Endothelial cell of umbilical vein (primary cell): ENCODE measurements around the gene CDCP1. TPM values are rescaled to one million over a fixed set of nuclear protein-coding genes. Genes with fewer than 3 reads are reported as not detected.

Source experiments
- BruUV-seq: library from RNA; stranded (reverse); fragments of 400-500 nt; replicated peaks from 2 replicates; lab custom pipeline; 2021; lab: Mats Ljungman, UMichigan
- CTCF ChIA-PET: fragments of 300-600, 350-600 bp; sonication (Branson Sonifier 250); formaldehyde crosslinking; loops from one replicate; lab custom pipeline; 2021; ENCODE audit warnings: antibody characterized with exemption, inconsistent platforms; lab: Charles Lee
- POLR2A ChIA-PET: fragments of 300-600, 350-600 bp; sonication (Branson Sonifier 250); formaldehyde crosslinking; loops from one replicate; lab custom pipeline; 2021; ENCODE audit warnings: antibody characterized with exemption, inconsistent platforms; lab: Charles Lee
- DNase-seq: peaks from one replicate; pipeline ENCODE4 v3.0.0-alpha.2; 2011; ENCODE audit warnings: low read depth, low spot score
- FAIRE-seq: peaks from 2 replicates; lab custom pipeline; 2011; peaks lifted over from hg19 to GRCh38; lab: Jason Lieb, UNC
- H2AFZ ChIP-seq: 2 replicates; pipeline ENCODE4 v1.6.0; 2012; ENCODE audit warnings: low read depth, low read length, control low read depth, inconsistent platforms
- H3K27ac ChIP-seq: 2 replicates; pipeline ENCODE4 v1.5.1; 2011; ENCODE audit warnings: low read depth, mild to moderate bottlenecking, control low read depth, low read length, moderate library complexity; ENCODE audit not compliant: insufficient read depth
- H3K27me3 ChIP-seq, 2 experiments: 2 replicates each; pipeline versions ENCODE4 v1.6.0 to v1.6.1; 2011; ENCODE audit warnings: low read length in 2 of 2, mixed read lengths in 1 of 2; ENCODE audit not compliant: control insufficient read depth in 2 of 2, insufficient read depth in 2 of 2
- H3K36me3 ChIP-seq, 2 experiments: 2 replicates in 1 of 2; 3 replicates in 1 of 2; pipeline ENCODE4 v1.5.1; 2011; ENCODE audit warnings: low read length in 2 of 2, mild to moderate bottlenecking in 1 of 2, moderate library complexity in 1 of 2; ENCODE audit not compliant: control insufficient read depth in 2 of 2, insufficient read depth in 2 of 2; ENCODE audit errors: extremely low read depth in 1 of 2
- H3K4me1 ChIP-seq: 3 replicates; pipeline ENCODE4 v1.5.1; 2011; ENCODE audit warnings: mild to moderate bottlenecking, low read length; ENCODE audit not compliant: control insufficient read depth, insufficient read depth; ENCODE audit errors: extremely low read depth
- H3K4me2 ChIP-seq: 2 replicates; pipeline ENCODE4 v1.6.1; 2011; ENCODE audit warnings: low read length, control low read depth, mixed read lengths; ENCODE audit not compliant: insufficient read depth
- H3K4me3 ChIP-seq, 3 experiments: fragments of 200-600 bp in 1 of 3; sonication (generic), shearing (Covaris generic) in 1 of 3; replicated peaks in 1 of 3; 2 replicates each; pipeline ENCODE4 v1.5.1; 2011 to 2016; ENCODE audit warnings: control low read depth in 3 of 3, low read length in 3 of 3, mild to moderate bottlenecking in 2 of 3, inconsistent platforms in 1 of 3, low read depth in 1 of 3, moderate library complexity in 1 of 3; ENCODE audit not compliant: insufficient read depth in 1 of 3
- H3K79me2 ChIP-seq: 2 replicates; pipeline ENCODE4 v1.6.0; 2012; ENCODE audit warnings: low read length, inconsistent platforms; ENCODE audit not compliant: control insufficient read depth, insufficient read depth
- H3K9ac ChIP-seq: replicated peaks from 2 replicates; pipeline ENCODE3; 2011; ENCODE audit warnings: low read length, control low read depth; ENCODE audit not compliant: insufficient read depth; ENCODE audit errors: extremely low read depth
- H3K9me1 ChIP-seq: replicated peaks from 3 replicates; pipeline ENCODE4 v1.6.0; 2011; ENCODE audit warnings: mild to moderate bottlenecking, low read length; ENCODE audit not compliant: control insufficient read depth, insufficient read depth; ENCODE audit errors: extremely low read depth
- H3K9me3 ChIP-seq: replicated peaks from 2 replicates; pipeline ENCODE4 v1.5.1; 2012; ENCODE audit warnings: low read length, inconsistent platforms; ENCODE audit not compliant: control insufficient read depth, insufficient read depth
- H4K20me1 ChIP-seq: replicated peaks from 2 replicates; pipeline ENCODE3; 2011; ENCODE audit warnings: mild to moderate bottlenecking, low read length; ENCODE audit not compliant: control insufficient read depth, insufficient read depth; ENCODE audit errors: extremely low read depth
- EZH2 ChIP-seq: IDR thresholded peaks from 2 replicates; pipeline ENCODE4 v1.6.1; 2012; ENCODE audit warnings: borderline replicate concordance, low read depth, mild to moderate bottlenecking, moderate library complexity, low read length, inconsistent platforms; ENCODE audit not compliant: severe bottlenecking
- FOS ChIP-seq: IDR thresholded peaks from 2 replicates; pipeline ENCODE4 v1.6.1; 2011; ENCODE audit warnings: mild to moderate bottlenecking, low read length, moderate library complexity, borderline replicate concordance; ENCODE audit not compliant: insufficient read depth
- GATA2 ChIP-seq: IDR thresholded peaks from 2 replicates; pipeline ENCODE4 v1.7.0; 2011; ENCODE audit warnings: low read depth, mild to moderate bottlenecking, moderate library complexity, mixed read lengths, low read length; ENCODE audit not compliant: insufficient read length, insufficient read depth
- JUN ChIP-seq: IDR thresholded peaks from 2 replicates; pipeline ENCODE4 v1.6.1; 2011; ENCODE audit warnings: borderline replicate concordance, low read depth; ENCODE audit not compliant: insufficient read length, insufficient read depth
- MYC ChIP-seq: IDR thresholded peaks from one replicate; pipeline ENCODE4 v1.6.1; 2011; ENCODE audit warnings: mild to moderate bottlenecking, low read depth, low read length
- POLR2A ChIP-seq: IDR thresholded peaks from 2 replicates; pipeline ENCODE4 v1.6.1; 2012; ENCODE audit warnings: low read depth, mild to moderate bottlenecking, control low read depth, low read length
- POLR2AphosphoS5 ChIP-seq: IDR thresholded peaks from 2 replicates; pipeline ENCODE4 v1.6.1; 2012; ENCODE audit warnings: low read depth, mild to moderate bottlenecking, control low read depth, low read length, moderate library complexity; ENCODE audit not compliant: insufficient read depth
- dilution Hi-C: fragments of 300-500 bp; cut with MboI; formaldehyde crosslinking; loops from one replicate; pipeline ENCODE4 v1.15.0; 2019; ENCODE audit warnings: low sequenced_read_pairs; ENCODE audit not compliant: extremely low pct_ligation_motif_present
- intact Hi-C: fragments of 100-400 bp; cut with micrococcal nuclease; formaldehyde crosslinking; loops from one replicate; pipeline ENCODE4 v1.10.0; 2022
- polyA plus RNA-seq, 4 experiments: library from polyadenylated mRNA; depleted of rRNA in 3 of 4; stranded (reverse) in 3 of 4; unstranded in 1 of 4; fragments of >200 nt; gene quantifications; 2 replicates each; pipeline versions ENCODE4 v1.2.1 to v1.2.3, GENCODE V29; 2011 to 2012; ENCODE audit warnings: missing spikeins in 1 of 4
- total RNA-seq: library from RNA; stranded (reverse); gene quantifications from 2 replicates; pipeline ENCODE4 v1.2.3, GENCODE V29; 2021
- TF ChIP-seq, protein P1 (sequence below), 2 donors: IDR thresholded peaks; 1 replicate in 1 of 2; 2 replicates in 1 of 2; pipeline ENCODE4 v1.5.1; 2011; ENCODE audit warnings: low read length in 2 of 2, mild to moderate bottlenecking in 2 of 2, moderate library complexity in 2 of 2, control low read depth in 1 of 2, inconsistent platforms in 1 of 2, low read depth in 1 of 2; ENCODE audit not compliant: insufficient read depth in 1 of 2; ENCODE audit errors: extremely low read depth in 1 of 2
- TF ChIP-seq, protein P2 (sequence below): IDR thresholded peaks from 2 replicates; pipeline ENCODE4 v1.6.1; 2011; ENCODE audit not compliant: insufficient read depth, insufficient read length

Gene CDCP1
- total and polyA plus RNA-seq, 2 donors (not counting 3 experiments of a cell fraction or from before 2014, with no cell fraction given), result 0.01 to 0.22 TPM

DNA sequence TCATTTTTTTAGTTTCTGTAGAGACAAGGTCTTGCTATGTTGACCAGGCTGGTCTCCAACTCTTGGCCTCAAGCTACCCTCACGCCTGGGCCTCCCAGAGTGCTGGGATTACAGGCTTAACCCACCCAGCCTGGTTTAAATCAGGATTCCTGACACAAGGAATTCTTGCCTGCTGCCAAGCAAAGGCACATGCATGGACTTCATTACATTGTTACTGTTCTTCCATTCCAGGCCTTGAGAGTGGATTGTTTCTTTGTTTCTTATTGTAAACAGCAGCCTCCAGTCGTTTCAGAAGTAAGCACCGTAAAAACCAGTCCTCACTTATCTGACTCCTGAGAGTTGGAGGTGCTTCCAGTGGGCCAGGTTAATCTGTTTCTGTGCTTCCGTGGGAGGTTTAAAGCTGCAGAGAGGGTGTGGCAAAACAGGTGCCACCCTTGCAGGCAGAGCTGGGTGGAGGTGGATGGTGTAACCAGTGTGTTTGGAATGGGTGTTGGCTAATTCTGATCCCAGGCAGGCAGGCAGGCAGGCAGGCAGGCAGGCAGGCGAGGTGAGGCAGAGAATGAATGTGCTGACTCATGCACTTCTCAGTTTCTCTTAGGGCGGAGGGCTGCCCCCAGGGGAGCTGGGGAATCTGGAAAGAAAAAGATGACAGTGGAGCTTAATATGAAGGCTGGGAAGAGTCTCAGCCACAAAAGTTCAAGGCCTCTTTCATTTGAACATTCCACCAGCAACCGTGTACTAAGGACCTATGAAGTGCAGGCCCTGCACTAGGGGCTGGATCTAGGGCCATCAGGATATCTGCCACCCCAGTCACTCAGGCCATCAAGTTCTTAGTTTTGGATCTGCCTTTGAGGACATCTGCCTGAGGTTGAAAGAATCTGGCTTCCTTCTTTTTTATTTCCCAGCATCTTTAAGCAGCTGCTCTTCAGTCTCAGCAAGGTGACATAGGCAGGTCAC, 37.0 kb upstream of the CDCP1 start:
- peaks cover 0 to 2% of the 10 kb centered on the region in 2 experiments for H3K27me3 ChIP-seq
- H3K4me2 ChIP-seq, result no peak overlapping the region
- DNase-seq (no peak), FAIRE-seq (no peak)
- H3K36me3 ChIP-seq, result no peaks in the 10 kb centered on the region
- ChIA-PET POLR2A (no interaction called here), CTCF (interaction anchor here (1.5 kb wide), 1 partner anchor 143 kb away, joined by 8 read pairs; no protein-coding TSS in a partner anchor)
- H3K9me3 ChIP-seq, result no peaks in the 10 kb centered on the region
- no peaks in the 10 kb centered on the region for H3K9me1 ChIP-seq
- BruUV-seq, result no TSS peak
- no peaks in the 10 kb centered on the region for H3K79me2 ChIP-seq
- no peaks in the 10 kb centered on the region for H3K4me1 ChIP-seq
- no peak overlapping the region for H2AFZ ChIP-seq
- TF ChIP-seq POLR2A (no peak), MYC (no peak), GATA2 (no peak), JUN (no peak), FOS (no peak), POLR2AphosphoS5 (no peak), EZH2 (no peak)
- TF ChIP-seq, protein P1, sequence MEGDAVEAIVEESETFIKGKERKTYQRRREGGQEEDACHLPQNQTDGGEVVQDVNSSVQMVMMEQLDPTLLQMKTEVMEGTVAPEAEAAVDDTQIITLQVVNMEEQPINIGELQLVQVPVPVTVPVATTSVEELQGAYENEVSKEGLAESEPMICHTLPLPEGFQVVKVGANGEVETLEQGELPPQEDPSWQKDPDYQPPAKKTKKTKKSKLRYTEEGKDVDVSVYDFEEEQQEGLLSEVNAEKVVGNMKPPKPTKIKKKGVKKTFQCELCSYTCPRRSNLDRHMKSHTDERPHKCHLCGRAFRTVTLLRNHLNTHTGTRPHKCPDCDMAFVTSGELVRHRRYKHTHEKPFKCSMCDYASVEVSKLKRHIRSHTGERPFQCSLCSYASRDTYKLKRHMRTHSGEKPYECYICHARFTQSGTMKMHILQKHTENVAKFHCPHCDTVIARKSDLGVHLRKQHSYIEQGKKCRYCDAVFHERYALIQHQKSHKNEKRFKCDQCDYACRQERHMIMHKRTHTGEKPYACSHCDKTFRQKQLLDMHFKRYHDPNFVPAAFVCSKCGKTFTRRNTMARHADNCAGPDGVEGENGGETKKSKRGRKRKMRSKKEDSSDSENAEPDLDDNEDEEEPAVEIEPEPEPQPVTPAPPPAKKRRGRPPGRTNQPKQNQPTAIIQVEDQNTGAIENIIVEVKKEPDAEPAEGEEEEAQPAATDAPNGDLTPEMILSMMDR (IDR thresholded peaks at IDR 0.05; ENCODE audit: extremely low read depth in 1 of 2, insufficient read depth in 1 of 2, low read depth in 1 of 2, low read length in 2 of 2), result no peak
- TF ChIP-seq, protein P2, sequence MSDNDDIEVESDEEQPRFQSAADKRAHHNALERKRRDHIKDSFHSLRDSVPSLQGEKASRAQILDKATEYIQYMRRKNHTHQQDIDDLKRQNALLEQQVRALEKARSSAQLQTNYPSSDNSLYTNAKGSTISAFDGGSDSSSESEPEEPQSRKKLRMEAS, result no peak
- H3K9ac ChIP-seq, result no peak overlapping the region
- dilution Hi-C loops (no loop called here), intact Hi-C loops (no loop called here)
- H4K20me1 ChIP-seq, result no peaks in the 10 kb centered on the region
- H3K27ac ChIP-seq, result no peak overlapping the region
- H3K4me3 ChIP-seq, result no peak overlapping the region
